ENCODE data around the gene RIPK1.
A peak's percentile ranks its signal among the peaks of the same experiment; 100 is the strongest.

RIPK1 gene

GRCh38 chr6:3159805-3160781 lies 91.8 kb downstream of the RIPK1 start:
- H3K4me1 Mint-ChIP-seq: peaks cover 31% of the 10 kb centered on the region
- no peak overlapping the region for H3K27ac Mint-ChIP-seq
- TF ChIP-seq, protein P1, sequence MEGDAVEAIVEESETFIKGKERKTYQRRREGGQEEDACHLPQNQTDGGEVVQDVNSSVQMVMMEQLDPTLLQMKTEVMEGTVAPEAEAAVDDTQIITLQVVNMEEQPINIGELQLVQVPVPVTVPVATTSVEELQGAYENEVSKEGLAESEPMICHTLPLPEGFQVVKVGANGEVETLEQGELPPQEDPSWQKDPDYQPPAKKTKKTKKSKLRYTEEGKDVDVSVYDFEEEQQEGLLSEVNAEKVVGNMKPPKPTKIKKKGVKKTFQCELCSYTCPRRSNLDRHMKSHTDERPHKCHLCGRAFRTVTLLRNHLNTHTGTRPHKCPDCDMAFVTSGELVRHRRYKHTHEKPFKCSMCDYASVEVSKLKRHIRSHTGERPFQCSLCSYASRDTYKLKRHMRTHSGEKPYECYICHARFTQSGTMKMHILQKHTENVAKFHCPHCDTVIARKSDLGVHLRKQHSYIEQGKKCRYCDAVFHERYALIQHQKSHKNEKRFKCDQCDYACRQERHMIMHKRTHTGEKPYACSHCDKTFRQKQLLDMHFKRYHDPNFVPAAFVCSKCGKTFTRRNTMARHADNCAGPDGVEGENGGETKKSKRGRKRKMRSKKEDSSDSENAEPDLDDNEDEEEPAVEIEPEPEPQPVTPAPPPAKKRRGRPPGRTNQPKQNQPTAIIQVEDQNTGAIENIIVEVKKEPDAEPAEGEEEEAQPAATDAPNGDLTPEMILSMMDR (IDR thresholded peaks at IDR 0.05; ENCODE audit: unreplicated experiment in 3 of 3): no peak
- peaks cover 57% of the 10 kb centered on the region for H3K27me3 Mint-ChIP-seq (ENCODE audit: low read depth)
- H3K4me3 Mint-ChIP-seq: peak overlapping the region; percentile 26 to 70 (median 56)
- peaks cover 6% of the 10 kb centered on the region for H3K36me3 Mint-ChIP-seq (ENCODE audit: low read depth)
- no peaks in the 10 kb centered on the region for H3K9me3 Mint-ChIP-seq

DNA sequence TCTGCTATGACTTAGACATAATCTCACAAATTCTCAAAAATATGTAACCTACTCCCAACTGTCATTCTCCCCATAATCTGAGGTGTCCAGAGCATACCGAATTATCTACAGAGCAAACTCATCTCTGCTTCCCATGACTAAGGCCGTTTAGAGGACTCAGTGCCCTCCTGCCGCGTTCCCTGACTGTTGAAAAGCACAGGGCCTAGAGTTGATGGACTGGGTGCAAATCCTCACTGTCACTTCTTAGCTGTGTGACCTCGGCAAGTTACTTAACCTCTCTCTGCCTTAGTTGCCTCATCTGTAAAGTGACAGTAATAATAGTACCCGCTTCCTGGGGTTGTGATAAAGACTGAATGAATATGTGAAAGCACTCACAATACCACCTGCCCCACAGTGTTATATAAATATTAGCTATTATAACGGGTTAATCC lies 93.8 kb downstream of the RIPK1 start:
- Mint-ChIP-seq H3K27ac (peak overlapping the region in 1 of 3 experiments; percentile 59), H3K27me3 (ENCODE audit: low read depth) (peaks cover 61% of the 10 kb centered on the region), H3K4me1 (peaks cover 15% of the 10 kb centered on the region), H3K4me3 (peak overlapping the region; percentile 75 to 80 (median 76)), H3K36me3 (ENCODE audit: low read depth) (no peaks in the 10 kb centered on the region), H3K9me3 (no peaks in the 10 kb centered on the region)
- TF ChIP-seq, protein P1 (IDR thresholded peaks at IDR 0.05; ENCODE audit: unreplicated experiment in 3 of 3): no peak

GRCh38 chr6:3162565-3163247 lies 94.4 kb downstream of the RIPK1 start:
- Mint-ChIP-seq H3K36me3 (ENCODE audit: low read depth) (no peaks in the 10 kb centered on the region), H3K27me3 (ENCODE audit: low read depth) (peaks cover 64% of the 10 kb centered on the region), H3K4me3 (peak overlapping the region; percentile 79 to 82 (median 80)), H3K4me1 (peaks cover 15% of the 10 kb centered on the region), H3K27ac (peak overlapping the region in 2 of 3 experiments; percentile 59 to 62), H3K9me3 (no peaks in the 10 kb centered on the region)
- TF ChIP-seq, protein P1 (IDR thresholded peaks at IDR 0.05; ENCODE audit: unreplicated experiment in 3 of 3): no peak

DNA sequence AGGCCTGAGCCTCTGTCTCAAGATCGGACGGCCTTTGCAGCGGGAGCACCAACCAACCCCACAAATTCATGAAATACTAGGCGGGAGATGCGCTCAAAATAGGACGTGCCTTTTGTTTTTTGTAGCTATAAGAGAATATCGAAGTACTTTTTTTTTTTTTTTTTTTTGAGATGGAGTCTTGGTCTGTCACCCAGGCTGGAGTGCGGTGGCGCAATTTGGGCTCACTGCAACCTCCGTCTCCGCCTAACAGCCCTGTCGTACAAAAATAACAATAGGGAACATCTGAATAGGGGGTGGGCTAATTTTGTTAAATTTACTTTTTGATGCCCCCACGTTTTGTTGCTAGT lies 94.9 kb downstream of the RIPK1 start:
- H3K36me3 Mint-ChIP-seq (ENCODE audit: low read depth): no peaks in the 10 kb centered on the region
- H3K27me3 Mint-ChIP-seq (ENCODE audit: low read depth): peaks cover 65% of the 10 kb centered on the region
- H3K27ac Mint-ChIP-seq: peak overlapping the region in 1 of 3 experiments; percentile 40
- peak overlapping the region; percentile 79 to 82 (median 80) for H3K4me3 Mint-ChIP-seq
- TF ChIP-seq, protein P1 (IDR thresholded peaks at IDR 0.05; ENCODE audit: unreplicated experiment in 3 of 3): no peak
- peaks cover 12% of the 10 kb centered on the region for H3K4me1 Mint-ChIP-seq
- H3K9me3 Mint-ChIP-seq: no peaks in the 10 kb centered on the region

DNA sequence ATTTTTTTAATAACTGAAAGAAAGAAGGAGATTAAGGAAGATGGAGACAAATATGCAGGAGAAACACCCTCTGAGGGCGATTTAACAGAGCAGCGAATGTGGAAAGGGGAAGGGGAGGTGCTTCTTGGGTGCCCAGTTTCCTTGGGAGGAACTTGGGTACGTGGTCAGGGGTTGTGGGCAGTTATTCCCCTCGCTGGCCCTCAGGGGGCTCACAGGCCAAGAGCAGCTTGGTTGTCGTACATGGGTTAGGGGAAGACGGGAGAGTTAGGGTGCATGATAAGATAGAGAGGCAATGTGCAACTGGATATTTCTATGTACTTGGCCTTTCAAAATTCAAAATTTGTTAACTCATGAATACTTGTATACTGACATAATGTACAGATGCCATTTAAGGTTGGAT lies 96.1 kb downstream of the RIPK1 start:
- Mint-ChIP-seq H3K27ac (no peak overlapping the region), H3K4me3 (no peak overlapping the region), H3K36me3 (ENCODE audit: low read depth) (no peaks in the 10 kb centered on the region), H3K4me1 (peaks cover 10% of the 10 kb centered on the region), H3K9me3 (no peaks in the 10 kb centered on the region), H3K27me3 (ENCODE audit: low read depth) (peaks cover 56% of the 10 kb centered on the region)
- TF ChIP-seq, protein P1 (IDR thresholded peaks at IDR 0.05; ENCODE audit: unreplicated experiment in 3 of 3): no peak

Data from nephron (organoid).